ENCODE measurements around the gene LCN1. TPM values are rescaled to one million over a fixed set of nuclear protein-coding genes. Genes with fewer than 3 reads are reported as not detected.

LCN1 gene
- total RNA-seq, 1 experiment from 2014 or later, result not detected

- no peak for DNase-seq
- Histone ChIP-seq H3T11ph (ENCODE audit: low read length) (no peak overlapping the region), H3K4ac (ENCODE audit: low read depth, low read length) (no peak overlapping the region), H2BK12ac (ENCODE audit: insufficient read length, low read depth, low read length) (no peak overlapping the region), H2AK5ac (ENCODE audit: insufficient read length, low read length) (no peak overlapping the region), H4K5ac (ENCODE audit: insufficient read length, low read depth, low read length) (no peak overlapping the region), H4K8ac (replicated peaks; ENCODE audit: insufficient read length, low read depth, low read length) (no peak overlapping the region), H2BK15ac (ENCODE audit: low read depth, low read length) (no peak overlapping the region), H2BK20ac (ENCODE audit: low read depth, low read length, poor library complexity, severe bottlenecking) (no peak overlapping the region), H3K23me2 (ENCODE audit: insufficient read length, low read depth, low read length, poor library complexity, severe bottlenecking) (no peaks in the 10 kb centered on the region), H2BK5ac (ENCODE audit: insufficient read length, low read length) (no peak overlapping the region), H3K14ac (ENCODE audit: insufficient read depth, low read length) (no peak overlapping the region), H3K27ac (ENCODE audit: insufficient read length, low read depth, low read length) (no peak overlapping the region), H3K4me1 (ENCODE audit: insufficient read depth, low read length) (no peaks in the 10 kb centered on the region; the same call in 1 of the 2 replicates), H3K27me3 (ENCODE audit: insufficient read depth, low read length) (no peaks in the 10 kb centered on the region), H3K4me2 (ENCODE audit: insufficient read depth, insufficient read length, low read length) (no peak overlapping the region), H3K79me2 (ENCODE audit: insufficient read depth, low read length) (no peaks in the 10 kb centered on the region), H3K56ac (ENCODE audit: insufficient read length, low read depth, low read length) (no peak overlapping the region), H3K9me3 (ENCODE audit: control insufficient read depth, low read depth, low read length) (no peaks in the 10 kb centered on the region), H2AFZ (ENCODE audit: low read length) (no peak overlapping the region), H2BK120ac (ENCODE audit: low read depth, low read length, poor library complexity, severe bottlenecking) (no peak overlapping the region), H3K79me1 (ENCODE audit: insufficient read depth, low read depth, low read length, poor library complexity, severe bottlenecking) (no peaks in the 10 kb centered on the region), H4K91ac (ENCODE audit: insufficient read length, low read depth, low read length) (no peak overlapping the region), H3K23ac (ENCODE audit: insufficient read length, low read depth, low read length) (no peak overlapping the region), H3K18ac (ENCODE audit: insufficient read length, low read depth, low read length) (no peak overlapping the region), H4K20me1 (ENCODE audit: control insufficient read depth, insufficient read depth, insufficient read length) (no peaks in the 10 kb centered on the region), H3K9ac (ENCODE audit: extremely low read depth, insufficient read length, low read length) (no peak overlapping the region)
- TF ChIP-seq CTCF (conservative IDR thresholded peaks at IDR 0.05), result no peak
- Mint-ChIP-seq H3K4me3 (no peak overlapping the region), H3K36me3 (ENCODE audit: insufficient read depth in 1 of 3, low read depth in 3 of 3) (no peaks in the 10 kb centered on the region; a peak in 1 of 7 replicates), H3K9me3 (no peaks in the 10 kb centered on the region; a peak in 1 of 5 replicates), H3K27me3 (ENCODE audit: low read depth) (peaks cover 7% of the 10 kb centered on the region; the same call in 1 of the 2 replicates), H3K4me1 (peaks cover 3 to 8% of the 10 kb centered on the region in 2 experiments; a peak in 1 of 4 replicates), H3K27ac (no peak overlapping the region)
- WGBS (ENCODE audit: extremely low coverage, insufficient read length, low lambda C conversion rate), result no CpG with 5 or more reads among the region's 11 CpGs
These were observed 38.4 kb downstream of the LCN1 start for GRCh38 chr9:135559606-135560005.
